Esophagus muscularis mucosa (tissue), 3 donors: ENCODE measurements around the gene ZNF445.

Experiments
- CTCF ChIP-seq, 3 experiments: fragments of 200-600 bp in 2 of 3; fragments of 450-650 bp in 1 of 3; sonication (generic) in 2 of 3; IDR thresholded peaks; one replicate each; pipeline ENCODE4 v1.5.1; 2017 to 2019; ENCODE audit warnings: antibody characterized with exemption in 3 of 3, mild to moderate bottlenecking in 2 of 3, moderate library complexity in 1 of 3
- POLR2A ChIP-seq: fragments of 450-650 bp; IDR thresholded peaks from one replicate; pipeline ENCODE4 v1.6.1; 2017; ENCODE audit warnings: antibody characterized with exemption, moderate library complexity, mild to moderate bottlenecking, low read depth

- no peak for TF ChIP-seq CTCF (IDR thresholded peaks at IDR 0.05)
- no peak for TF ChIP-seq POLR2A
Observed at GRCh38 chr3:44434834-44435510, 42.5 kb downstream of the ZNF445 start.
